Measurements from ENCODE around the gene PTGS2.

PTGS2 gene

DNA sequence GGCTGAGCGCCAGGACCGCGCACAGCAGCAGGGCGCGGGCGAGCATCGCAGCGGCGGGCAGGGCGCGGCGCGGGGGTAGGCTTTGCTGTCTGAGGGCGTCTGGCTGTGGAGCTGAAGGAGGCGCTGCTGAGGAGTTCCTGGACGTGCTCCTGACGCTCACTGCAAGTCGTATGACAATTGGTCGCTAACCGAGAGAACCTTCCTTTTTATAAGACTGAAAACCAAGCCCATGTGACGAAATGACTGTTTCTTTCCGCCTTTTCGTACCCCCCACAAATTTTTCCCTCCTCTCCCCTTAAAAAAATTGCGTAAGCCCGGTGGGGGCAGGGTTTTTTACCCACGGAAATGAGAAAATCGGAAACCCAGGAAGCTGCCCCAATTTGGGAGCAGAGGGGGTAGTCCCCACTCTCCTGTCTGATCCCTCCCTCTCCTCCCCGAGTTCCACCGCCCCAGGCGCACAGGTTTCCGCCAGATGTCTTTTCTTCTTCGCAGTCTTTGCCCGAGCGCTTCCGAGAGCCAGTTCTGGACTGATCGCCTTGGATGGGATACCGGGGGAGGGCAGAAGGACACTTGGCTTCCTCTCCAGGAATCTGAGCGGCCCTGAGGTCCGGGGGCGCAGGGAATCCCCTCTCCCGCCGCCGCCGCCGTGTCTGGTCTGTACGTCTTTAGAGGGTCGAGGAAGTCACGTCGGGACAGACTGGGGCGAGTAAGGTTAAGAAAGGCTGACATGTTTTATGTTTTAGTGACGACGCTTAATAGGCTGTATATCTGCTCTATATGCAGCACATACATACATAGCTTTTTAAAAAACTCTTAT, at the start of gene PTGS2:
TSS of gene PTGS2 (minus strand) at position 179 of the 817 bp plus-strand sequence. CDS start at position 46, 133 bp downstream.
- no peak for DNase-seq

DNA sequence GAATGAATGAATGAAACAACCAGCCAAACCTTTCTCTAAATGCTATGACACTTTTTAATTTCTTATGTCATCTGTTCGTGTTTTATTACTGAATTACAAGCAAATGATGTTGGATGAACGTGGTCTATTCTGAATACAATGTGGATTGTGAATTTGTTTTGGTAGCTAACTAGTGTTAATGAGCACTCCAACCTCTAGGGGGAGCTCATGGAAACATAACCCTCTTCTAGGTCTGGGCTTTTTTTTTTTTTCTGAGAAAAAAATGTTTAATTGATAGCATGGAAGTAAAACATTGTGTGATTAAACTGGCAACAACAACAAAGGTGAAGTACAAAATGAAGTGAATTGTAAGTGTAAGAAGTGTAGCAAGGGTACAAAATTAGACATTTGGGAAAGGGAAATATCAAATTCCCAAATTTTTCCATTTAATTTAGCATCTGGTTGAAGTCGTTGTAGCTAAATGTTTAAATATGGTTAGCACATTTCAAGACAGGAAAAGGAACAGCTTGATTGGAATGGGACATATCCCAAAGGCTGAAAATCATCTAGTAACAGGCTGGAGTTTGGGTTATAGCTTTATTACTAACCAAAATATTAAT, 42.6 kb upstream of the PTGS2 start:
- DNase-seq: peak; percentile 57

DNA sequence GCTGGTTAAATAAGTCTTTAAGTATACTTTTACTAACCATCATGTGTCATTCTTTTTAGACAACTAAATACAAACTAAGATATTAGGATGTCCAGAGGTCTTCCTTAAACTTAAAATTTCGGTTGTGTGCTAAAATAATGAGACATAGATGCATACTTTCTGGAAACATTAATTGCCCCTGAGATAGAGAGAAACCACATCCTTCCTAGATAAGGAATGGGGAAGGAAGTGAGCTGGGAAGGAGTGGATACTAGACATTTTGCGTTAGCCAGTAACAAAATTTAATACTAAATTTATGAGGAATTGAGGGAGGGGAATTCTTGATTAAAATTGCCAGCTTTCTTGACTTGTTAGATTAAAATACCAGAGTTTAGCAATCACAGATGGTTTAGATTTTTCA, 37.1 kb upstream of the PTGS2 start:
- no peak for DNase-seq

DNA sequence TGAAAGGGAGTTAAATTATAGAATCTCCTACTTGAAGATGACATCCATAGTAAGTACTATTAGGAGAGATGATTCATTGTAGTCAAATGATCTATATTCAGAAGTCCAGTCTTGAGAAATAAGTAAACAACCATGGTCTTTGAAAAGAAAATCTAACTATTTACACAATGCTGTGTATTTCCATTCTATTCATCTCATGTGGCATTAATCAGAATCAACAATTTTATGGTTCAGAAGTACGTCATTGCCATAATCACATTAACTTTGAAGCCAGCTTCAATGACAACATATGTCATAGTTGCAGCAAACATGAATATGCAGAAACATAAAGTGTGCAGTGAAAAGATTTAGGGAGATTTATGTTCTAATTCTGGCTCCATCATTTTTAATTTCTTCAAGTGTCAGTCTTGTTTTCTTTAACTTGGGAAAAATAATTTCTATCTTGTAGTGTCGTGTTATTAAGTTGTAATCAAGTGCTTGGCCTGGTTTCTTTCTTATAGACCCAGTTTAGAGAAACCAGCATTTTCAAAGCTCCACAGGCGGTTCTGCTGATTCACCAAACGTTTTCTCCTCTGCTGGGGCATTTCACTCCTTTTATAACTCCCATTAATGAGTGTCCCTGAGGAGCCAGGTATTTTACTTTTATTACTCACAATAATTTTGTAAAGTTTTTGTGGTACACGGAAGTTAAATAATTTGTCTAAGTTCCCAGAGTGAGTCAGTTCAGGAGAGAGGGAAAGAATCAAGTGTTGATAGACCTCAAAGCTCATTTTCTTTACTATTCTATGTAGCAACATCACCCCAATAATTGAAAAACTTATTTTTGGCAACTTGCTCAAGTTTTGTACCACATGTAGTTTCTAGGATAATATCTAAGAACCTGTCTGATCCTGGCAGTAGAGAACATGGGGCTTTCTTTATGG, 35.9 kb upstream of the PTGS2 start:
- DNase-seq: no peak

DNA sequence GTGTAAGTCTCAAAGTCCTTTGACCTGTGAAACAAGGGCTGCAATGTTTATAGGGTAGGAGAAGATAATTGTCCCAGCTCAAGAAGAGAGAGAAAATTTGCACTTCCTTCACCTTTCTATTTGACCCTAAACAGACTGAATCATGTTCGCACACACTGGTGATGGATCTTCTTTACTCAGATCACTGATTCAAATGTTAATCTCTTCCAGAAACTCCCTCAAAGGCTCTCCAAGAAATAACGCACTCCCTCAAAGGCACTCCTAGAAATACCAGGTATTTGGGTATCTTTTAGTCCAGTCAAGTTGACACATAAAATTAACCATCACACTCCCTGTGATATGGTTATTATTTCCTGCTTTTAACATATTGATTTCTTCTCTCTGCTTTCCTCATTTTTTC, 30.5 kb upstream of the PTGS2 start:
- DNase-seq: no peak

DNA sequence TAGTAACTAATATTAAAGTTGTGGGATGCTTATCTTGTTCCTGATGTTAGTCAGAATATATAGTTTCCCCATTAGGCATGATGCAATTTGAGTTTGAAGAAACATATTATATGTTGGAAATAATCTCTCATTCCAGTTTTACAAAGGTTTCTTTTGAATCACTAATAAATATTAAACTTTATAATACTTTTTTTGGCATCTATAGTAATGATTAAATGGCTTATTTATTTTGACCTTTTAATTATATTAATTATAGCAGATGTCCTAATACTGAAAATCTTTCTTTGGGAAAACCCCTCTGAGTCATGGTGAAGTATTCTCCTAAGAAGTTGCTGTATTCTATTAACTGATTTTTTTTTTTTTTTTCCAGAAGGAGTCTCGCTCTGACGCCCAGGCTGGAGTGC, 28.5 kb upstream of the PTGS2 start:
- DNase-seq: no peak

DNA sequence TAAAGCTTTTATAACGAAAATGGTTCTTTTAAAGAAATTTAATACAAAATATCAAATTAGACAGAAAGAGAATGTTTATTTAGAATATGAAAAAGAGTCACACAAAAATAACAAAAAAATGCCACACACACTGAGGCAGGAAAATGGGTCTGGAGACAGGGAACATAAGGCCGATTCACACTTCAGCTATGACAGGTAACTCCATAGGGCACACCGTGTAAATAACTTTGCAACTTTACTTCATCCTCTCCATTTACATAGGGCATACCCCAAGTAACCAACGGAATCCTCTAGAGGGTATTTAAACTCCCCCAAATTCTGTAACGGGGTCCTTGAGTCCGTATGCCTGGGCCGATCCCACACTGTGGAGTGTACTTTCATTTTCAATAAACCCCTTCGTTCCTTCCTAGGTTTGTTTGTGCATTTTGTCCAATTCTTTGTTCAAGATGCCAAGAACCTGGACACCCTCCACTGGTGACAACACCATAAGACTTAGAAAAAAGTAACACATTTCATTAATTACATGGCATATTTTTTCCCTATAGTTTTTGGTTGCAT, 23.1 kb upstream of the PTGS2 start:
- no peak for DNase-seq

DNA sequence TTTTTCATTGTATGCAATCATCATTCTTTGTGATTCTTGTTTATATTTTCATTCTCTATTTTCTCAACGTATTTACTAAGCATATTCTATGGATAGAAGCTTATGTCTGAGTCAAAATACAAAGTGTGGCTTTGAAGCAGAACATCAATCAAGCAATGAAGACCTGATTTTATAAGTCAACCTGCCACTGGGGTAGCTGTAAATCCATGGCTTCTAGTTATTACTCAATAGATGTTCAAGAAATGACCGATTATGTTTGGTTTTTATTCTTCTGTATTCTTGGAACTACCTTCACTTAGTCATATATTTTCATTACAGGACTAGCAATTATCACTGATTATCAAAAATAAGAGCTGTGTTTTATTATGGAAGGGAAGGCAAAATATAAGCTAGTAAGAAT, 20.5 kb upstream of the PTGS2 start:
- no peak for DNase-seq

DNA sequence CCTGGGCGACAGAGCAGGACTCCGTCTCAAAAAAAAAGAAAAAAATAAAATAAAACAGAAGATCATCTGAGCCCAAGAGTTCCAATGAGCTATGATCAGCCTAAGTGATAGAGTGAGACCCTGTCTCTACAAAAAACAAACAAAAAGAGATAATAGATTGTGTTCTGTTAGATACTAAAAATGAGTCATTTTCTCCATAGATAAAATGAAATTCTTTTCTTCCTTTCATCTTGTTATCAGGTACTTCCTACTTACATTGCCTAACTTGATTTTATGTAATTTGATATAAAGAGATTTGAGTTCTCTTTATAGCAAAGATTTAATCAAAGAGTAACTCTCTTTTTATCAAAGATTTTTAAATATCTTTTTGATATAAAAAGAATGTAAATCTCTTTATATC, 19.3 kb upstream of the PTGS2 start:
- DNase-seq: no peak

DNA sequence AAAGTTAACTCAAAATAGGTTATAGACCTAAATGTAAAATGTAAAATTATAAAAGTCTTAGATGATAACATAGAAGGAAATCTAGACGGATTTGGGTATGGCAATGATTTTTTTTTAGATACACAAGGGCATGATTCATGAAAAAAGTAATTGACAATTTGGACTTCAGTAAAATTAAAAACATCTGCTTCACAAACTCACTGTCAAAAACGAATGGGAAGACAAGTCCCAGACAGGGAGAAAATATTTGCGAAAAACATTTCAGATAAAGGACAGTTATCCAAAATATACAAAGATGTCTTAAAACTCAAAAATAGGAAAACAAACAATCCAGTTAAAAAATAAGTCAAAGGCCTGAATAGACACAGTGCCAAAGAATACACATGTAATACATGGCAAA, 9.7 kb upstream of the PTGS2 start:
- DNase-seq: no peak

DNA sequence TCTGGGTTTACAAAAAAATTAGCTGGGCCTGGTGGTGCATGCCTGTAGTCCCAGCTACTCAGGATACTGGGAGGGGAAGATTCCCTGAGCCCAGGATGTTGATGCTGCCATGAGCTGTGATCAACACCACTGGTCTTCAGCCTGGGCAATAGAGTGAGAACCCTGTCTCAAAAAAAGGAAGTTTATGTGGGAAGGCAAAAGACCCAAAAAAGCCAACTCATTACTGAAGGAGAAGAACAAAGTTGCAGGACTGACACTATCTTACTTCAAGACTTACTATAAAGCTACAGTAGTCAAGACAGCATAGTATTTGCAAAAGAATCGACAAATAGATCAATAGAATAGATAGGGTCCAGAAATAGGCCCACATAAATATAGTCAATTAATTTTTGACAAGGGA, 9.2 kb upstream of the PTGS2 start:
- DNase-seq: no peak

DNA sequence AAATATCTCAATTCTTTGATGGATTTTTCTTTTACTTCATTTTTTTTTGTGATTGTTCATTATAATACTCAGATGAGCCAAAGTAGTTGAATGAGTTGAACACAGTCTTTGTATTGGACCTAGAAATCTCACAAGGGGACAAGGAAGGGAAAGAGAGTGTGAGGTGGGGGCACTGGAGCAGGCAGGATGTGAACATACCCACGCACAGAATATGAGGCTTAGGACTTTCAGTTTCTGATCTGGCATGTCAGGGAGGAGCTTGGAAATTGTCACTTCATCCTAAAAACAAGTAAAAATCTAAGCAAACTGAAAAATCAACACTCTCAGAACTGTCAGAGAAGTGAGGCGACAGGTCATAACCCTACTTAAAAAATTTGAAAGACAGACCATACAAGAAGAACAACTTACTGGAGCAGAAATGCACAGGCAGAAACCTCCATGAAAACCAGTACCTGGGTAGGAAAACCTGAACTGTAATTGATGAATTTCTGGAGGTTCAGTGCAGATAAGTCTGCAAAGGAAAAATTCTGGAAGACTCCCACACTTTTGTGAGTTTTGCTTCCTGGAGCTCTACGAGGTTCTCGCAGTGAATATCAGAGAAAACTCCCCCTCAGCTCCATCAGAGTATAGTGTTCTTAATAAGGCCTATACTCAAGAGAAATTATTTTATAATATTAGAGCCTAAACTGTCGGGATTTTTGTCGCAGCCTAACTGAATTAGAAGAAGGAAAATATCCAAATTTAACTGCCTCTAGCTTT, 3.6 kb upstream of the PTGS2 start:
- no peak for DNase-seq

DNA sequence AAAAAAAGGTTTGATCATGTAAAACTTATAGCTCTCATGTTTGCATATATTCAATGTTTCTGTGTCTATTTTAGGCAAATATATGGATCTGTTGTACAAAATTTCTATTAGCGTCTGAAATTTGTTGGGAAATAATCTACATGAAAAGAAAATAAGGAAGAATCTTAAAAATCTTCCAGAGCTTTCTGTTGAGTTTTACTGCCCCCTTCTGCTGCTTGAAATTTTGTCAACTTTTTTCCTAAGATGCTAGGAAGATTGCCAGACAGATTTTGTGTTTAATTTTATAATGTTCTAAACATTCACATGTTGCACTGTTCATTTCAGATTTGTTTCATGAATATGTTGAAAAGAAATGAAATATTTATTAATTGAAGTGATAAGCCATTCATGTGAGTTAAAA, 2.5 kb upstream of the PTGS2 start:
- no peak for DNase-seq

DNA sequence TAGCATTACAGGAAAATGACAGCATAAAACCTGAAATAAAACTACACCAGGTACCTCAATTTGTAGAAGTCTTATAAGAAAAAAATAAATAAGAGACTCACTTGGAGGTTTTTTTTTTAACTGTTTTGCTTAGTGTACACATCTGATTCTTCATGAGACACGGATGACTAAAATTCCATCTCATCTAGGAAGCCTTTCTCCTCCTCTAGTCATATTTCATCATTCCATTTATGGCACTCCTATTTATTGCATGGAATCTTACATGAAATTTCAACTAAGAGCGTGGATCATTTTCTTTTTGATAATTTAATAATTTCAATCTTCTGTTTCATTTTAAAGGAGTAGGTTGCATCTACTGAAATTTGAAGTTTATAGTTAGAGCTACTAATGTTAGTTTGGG, 1.6 kb upstream of the PTGS2 start:
- DNase-seq: no peak

DNA sequence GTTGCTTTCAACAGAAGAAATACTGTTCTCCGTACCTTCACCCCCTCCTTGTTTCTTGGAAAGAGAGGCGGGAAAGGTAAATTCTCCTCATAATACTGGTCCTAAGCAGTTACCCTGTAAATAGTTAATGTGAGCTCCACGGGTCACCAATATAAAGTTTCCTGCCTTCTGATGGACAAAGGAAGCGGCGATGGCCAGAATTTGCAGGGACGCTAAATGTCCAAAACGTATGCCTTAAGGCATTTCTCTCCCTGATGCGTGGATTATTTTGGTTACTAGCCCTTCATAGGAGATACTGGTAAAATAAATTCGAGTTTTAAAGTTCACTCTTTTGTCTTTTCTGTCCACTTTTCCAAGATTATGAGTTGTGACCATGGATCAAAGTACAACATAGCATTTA, 898 bp upstream of the PTGS2 start:
- no peak for DNase-seq

DNA sequence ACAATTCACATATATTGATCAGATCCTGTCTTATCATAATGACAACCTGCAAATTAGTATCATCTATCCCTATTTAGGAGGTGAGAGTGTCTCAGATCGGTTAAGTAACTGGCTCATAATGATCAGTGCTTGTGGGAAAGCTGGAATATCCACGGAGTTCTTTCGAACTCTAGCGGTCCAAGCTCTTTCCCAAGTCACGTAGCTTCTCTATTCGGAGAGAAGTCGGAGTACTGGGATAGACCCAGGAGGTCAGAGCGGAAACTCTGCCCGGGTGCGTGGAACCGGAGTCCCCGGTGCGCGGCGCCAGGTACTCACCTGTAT, 339 bp downstream of the PTGS2 start:
- no peak for DNase-seq

DNA sequence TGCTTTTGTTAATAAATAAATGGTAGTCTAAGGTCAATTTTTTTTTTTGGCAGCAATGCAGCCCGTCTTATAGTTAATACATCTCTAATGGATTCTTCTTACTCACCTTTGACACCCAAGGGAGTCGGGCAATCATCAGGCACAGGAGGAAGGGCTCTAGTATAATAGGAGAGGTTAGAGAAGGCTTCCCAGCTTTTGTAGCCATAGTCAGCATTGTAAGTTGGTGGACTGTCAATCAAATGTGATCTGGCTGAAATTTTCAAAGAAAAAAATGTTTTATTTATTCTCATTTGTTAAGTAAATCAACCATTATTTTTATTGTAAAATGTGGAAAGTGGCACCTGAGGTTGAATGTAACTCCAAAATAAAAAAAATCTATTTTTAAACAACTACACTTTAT, 2.1 kb downstream of the PTGS2 start:
- no peak for DNase-seq

DNA sequence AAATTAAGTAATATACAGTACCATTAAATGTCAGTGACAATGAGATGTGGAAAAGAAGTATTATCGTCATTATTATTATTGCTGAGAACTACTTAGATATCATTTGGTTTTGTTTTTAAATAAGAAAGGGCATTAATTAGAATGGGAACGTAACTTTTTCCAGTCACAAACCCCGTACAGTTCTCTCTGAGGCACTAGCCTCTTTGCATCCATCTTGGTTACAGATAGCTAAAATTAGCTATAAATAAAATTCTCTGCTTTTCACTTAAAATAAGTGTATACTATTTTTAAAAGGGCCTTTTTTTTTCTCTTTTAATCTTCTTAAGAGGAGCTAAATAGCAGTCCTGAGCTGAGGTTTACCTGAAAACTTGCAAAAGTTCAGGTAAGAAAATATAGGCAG, 7.6 kb downstream of the PTGS2 start:
- no peak for DNase-seq

DNA sequence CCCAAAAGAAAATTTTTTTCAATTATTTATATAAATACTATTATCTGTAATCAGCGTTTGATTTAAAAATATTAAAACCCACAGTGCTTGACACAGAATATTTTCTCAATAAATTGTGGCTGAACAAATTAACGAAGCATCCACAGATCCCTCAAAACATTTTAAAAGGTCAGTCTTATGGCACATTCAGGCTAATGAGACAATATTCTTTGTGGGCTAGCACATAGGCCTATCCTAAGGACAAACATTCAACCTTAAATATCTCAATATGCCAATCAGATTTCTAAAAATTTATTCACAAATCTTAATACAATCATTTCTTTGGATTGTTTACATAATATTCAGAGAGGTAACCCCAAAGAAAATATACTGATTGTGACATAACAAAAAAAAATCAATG, 8.1 kb downstream of the PTGS2 start:
- no peak for DNase-seq

DNA sequence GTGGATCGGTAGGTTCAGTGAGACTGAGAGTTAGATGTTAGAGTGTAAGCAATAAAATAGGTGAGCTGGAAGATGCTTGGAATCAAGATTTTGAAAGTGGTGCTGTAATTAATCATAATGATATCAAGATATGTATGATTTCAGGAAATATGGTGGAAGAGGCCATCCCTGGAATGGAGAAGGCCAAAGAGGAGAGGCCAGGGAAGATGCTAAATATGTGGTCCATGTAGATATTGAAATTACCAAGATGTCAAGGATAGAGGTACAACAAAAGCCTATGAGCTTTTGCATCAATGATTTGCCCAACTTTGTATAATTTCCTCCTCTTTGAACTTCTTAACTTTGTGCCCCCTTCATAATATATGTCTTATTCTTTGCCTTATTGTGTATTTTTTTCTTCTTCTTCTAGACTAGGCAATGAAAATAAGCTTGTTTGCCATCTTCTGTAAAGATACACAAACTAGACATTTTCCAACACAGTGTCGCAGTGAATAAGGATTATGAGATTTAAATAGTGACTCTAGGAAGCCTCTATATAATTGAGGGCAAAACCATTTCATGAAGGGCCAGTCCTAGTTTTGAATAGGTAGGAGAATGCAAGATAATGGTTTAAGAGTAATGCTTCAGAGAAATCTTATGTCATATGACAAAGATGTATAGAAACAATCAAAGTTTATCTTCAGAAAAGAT, 8.9 kb downstream of the PTGS2 start:
- DNase-seq: no peak

DNA sequence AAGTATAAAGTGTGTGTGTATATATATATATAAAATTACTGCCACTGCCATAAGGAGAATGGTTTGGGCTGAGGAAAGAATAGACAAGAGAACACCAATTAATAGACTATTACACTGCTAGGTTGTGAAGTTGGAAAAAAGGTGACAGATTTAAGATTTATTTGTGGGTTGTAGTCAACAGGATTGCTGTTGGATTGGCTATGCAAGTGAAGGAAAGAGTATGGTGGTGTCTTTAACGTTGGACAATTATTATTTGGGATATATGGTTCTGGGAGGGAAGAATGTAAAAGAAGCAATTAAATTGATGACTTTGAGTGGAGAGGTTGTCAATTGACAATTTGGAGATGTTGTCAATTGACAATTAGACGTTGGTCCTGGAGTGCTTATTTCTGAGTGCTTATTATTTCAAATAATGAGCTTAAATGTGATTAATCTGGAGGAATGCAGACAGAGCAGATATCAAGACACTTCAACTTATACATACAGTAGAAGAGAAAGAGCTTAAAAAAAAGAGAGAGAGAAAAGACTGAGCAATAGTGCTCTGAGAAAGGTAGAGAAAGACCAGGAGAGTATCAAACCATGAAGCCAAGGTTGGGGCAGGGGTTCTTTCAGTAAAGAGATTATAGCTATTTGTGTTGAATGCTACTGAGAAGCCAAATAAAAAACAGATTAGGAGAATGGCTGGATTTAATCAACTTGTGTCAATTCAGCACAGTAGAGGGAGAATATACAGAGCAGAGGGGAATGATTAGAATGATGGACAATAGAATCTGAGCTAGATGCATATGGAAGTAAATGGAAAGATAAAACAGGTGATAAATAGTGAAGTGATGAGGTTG, 9.7 kb downstream of the PTGS2 start:
- no peak for DNase-seq
